NT2/D1 (cell line): Measurements from ENCODE around the gene HOXA6.

Source experiments
- DNase-seq: peaks from one replicate; pipeline ENCODE4 v3.0.0-alpha.2; 2011; ENCODE audit warnings: low read depth, low spot score
- H3K27me3 ChIP-seq: 2 replicates; pipeline ENCODE4 v1.6.0; 2011; ENCODE audit warnings: mild to moderate bottlenecking; ENCODE audit not compliant: insufficient read length, insufficient read depth
- H3K36me3 ChIP-seq: 2 replicates; pipeline ENCODE4 v1.6.1; 2011; ENCODE audit warnings: mild to moderate bottlenecking, low read length, mixed read lengths; ENCODE audit not compliant: insufficient read depth, insufficient read length
- H3K4me1 ChIP-seq: 2 replicates; pipeline ENCODE4 v1.5.1; 2011; ENCODE audit not compliant: insufficient read depth, insufficient read length
- H3K4me3 ChIP-seq: 2 replicates; pipeline ENCODE4 v1.5.1; 2011; ENCODE audit warnings: low read depth; ENCODE audit not compliant: insufficient read length
- H3K9ac ChIP-seq: 2 replicates; pipeline ENCODE4 v1.6.0; 2011; ENCODE audit warnings: low read depth; ENCODE audit not compliant: insufficient read length
- H3K9me3 ChIP-seq: 2 replicates; pipeline ENCODE4 v1.5.1; 2011; ENCODE audit warnings: mild to moderate bottlenecking, low read length; ENCODE audit not compliant: insufficient read depth
- SUZ12 ChIP-seq: IDR thresholded peaks from 2 replicates; pipeline ENCODE4 v1.6.1; 2011; ENCODE audit not compliant: insufficient read length, insufficient read depth; ENCODE audit errors: extremely low read depth
- YY1 ChIP-seq: IDR thresholded peaks from 2 replicates; pipeline ENCODE4 v1.6.1; 2011; ENCODE audit not compliant: insufficient read length, insufficient read depth
- ZNF274 ChIP-seq: IDR thresholded peaks from 2 replicates; pipeline ENCODE4 v1.6.1; 2011; ENCODE audit warnings: mild to moderate bottlenecking, low read depth, low read length

Gene HOXA6

GRCh38 chr7:27156916-27157701, 9.5 kb upstream of the HOXA6 start:
- H3K27me3 ChIP-seq: peaks cover 100% of the 10 kb centered on the region
- no peak for DNase-seq
- H3K36me3 ChIP-seq: no peaks in the 10 kb centered on the region
- H3K4me3 ChIP-seq: no peak overlapping the region
- peaks cover 3% of the 10 kb centered on the region for H3K4me1 ChIP-seq
- H3K9ac ChIP-seq: no peak overlapping the region
- H3K9me3 ChIP-seq: peaks cover 10% of the 10 kb centered on the region
- TF ChIP-seq YY1 (no peak), SUZ12 (no peak), ZNF274 (no peak)

DNA sequence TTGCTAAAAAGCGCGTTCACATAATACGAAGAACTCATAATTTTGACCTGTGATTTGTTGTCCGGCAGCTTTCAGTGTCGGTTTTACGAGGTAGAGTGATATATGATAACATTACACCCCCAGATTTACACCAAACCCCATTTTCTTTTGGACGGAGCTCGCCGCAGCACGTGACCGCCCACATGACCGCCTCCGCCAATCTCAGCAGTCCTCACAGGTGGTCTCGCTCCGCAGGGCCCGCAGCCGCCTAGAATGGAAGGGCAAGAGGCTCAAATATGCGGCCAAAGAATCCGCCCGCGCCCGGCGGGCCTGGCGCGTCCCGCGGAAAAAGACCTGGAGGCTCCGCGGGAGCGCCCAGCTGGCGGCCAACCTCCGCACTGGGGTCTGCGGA, 8.9 kb upstream of the HOXA6 start, which contains the start of gene HOXA7:
Gene HOXA7 (minus strand): TSS at position 168 of the 391 bp plus-strand sequence. CDS start 130 bp downstream, at position 38.
- no peaks in the 10 kb centered on the region for H3K36me3 ChIP-seq
- peaks cover 10% of the 10 kb centered on the region for H3K9me3 ChIP-seq
- peaks cover 100% of the 10 kb centered on the region for H3K27me3 ChIP-seq
- H3K9ac ChIP-seq: peak within 1 kb of the TSS; percentile 47
- TF ChIP-seq SUZ12: no peak
- TF ChIP-seq ZNF274: no peak
- peak; percentile 56 for DNase-seq
- peak within 1 kb of the TSS; percentile 47 for H3K4me3 ChIP-seq
- H3K4me1 ChIP-seq: peaks cover 3% of the 10 kb centered on the region

- DNase-seq: no peak
- Histone ChIP-seq H3K4me1 (peaks cover 6% of the 10 kb centered on the region), H3K4me3 (peak overlapping the region; percentile 47), H3K27me3 (peaks cover 100% of the 10 kb centered on the region), H3K9me3 (peaks cover 10% of the 10 kb centered on the region), H3K36me3 (no peaks in the 10 kb centered on the region), H3K9ac (peak overlapping the region; percentile 47)
- no peak for TF ChIP-seq YY1
- TF ChIP-seq ZNF274: no peak
- no peak for TF ChIP-seq SUZ12
These were observed 8.4 kb upstream of the HOXA6 start for GRCh38 chr7:27155816-27156507.

DNA sequence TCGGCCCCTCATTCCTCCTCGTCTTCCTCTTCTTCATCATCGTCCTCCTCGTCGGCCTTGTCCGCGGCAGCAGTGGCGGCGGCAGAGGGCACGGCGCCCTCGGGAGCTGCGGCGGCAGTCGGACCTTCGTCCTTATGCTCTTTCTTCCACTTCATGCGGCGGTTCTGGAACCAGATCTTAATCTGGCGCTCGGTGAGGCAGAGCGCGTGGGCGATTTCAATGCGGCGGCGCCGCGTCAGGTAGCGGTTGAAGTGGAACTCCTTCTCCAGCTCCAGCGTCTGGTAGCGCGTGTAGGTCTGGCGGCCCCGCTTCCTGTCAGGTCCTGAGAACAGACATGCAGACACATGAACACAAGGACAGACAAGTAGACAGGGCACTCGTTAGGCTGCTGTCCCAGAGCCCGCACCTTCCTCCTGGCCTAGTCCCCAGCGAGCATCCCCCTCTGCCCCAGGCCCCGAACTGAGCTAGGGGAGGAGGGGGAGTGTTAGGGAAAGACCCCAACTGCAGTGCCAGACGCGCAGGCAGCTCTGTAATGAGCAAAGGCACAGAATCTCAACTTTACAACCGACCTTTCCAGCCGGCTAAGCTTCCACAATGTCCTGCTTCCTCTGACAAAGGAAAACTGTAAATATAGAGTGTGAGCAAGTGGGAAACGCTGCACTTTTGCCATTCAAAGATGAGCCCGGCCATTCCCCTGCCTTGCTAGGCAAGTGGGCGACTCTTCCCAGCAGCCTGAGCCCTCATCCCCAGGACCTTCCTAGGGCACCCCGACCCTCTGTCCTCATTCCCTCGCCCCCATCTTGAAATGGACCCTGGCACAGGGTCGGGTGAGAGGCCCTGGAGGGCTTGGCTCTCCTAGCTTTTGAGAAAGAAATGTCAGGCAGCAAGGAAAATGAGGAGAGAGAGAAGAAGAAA, 7.6 kb upstream of the HOXA6 start:
- DNase-seq: no peak
- Histone ChIP-seq H3K27me3 (peaks cover 100% of the 10 kb centered on the region), H3K4me3 (no peak overlapping the region), H3K4me1 (peaks cover 3% of the 10 kb centered on the region), H3K9ac (no peak overlapping the region), H3K36me3 (no peaks in the 10 kb centered on the region), H3K9me3 (peaks cover 10% of the 10 kb centered on the region)
- no peak for TF ChIP-seq YY1
- no peak for TF ChIP-seq ZNF274
- TF ChIP-seq SUZ12: no peak

GRCh38 chr7:27154369-27154768, 6.8 kb upstream of the HOXA6 start:
- DNase-seq: no peak
- no peak for TF ChIP-seq ZNF274
- no peak for TF ChIP-seq YY1
- TF ChIP-seq SUZ12: no peak
- H3K4me1 ChIP-seq: peaks cover 3% of the 10 kb centered on the region
- H3K9me3 ChIP-seq: peaks cover 10% of the 10 kb centered on the region
- no peak overlapping the region for H3K4me3 ChIP-seq
- H3K27me3 ChIP-seq: peaks cover 100% of the 10 kb centered on the region
- H3K36me3 ChIP-seq: no peaks in the 10 kb centered on the region
- no peak overlapping the region for H3K9ac ChIP-seq

DNA sequence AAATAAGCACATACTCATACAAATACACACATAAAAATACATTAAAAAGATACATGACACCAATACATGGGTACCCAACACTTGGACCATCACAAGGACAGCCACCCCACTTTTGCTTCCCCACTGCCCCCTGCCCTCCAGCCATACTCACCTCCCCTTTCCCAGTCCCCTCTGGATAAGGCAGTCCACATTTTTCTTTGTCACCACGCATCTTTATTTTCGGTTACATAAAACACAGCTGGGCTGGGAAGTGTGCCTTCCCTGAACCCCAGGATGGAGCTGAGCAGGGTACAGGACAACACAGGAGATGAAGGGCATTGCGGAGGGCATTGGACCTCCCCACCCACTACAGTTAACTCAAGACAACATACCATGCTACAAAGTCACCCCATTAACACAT, 6.0 kb upstream of the HOXA6 start:
- no peak for TF ChIP-seq SUZ12
- no peak for TF ChIP-seq ZNF274
- Histone ChIP-seq H3K9me3 (peaks cover 10% of the 10 kb centered on the region), H3K9ac (no peak overlapping the region), H3K4me1 (peaks cover 3% of the 10 kb centered on the region), H3K27me3 (peaks cover 100% of the 10 kb centered on the region), H3K36me3 (no peaks in the 10 kb centered on the region), H3K4me3 (no peak overlapping the region)
- DNase-seq: no peak

- DNase-seq: no peak
- peaks cover 3% of the 10 kb centered on the region for H3K4me1 ChIP-seq
- TF ChIP-seq YY1 (no peak), ZNF274 (no peak), SUZ12 (no peak)
- H3K36me3 ChIP-seq: no peaks in the 10 kb centered on the region
- no peak overlapping the region for H3K4me3 ChIP-seq
- H3K9me3 ChIP-seq: peaks cover 10% of the 10 kb centered on the region
- H3K27me3 ChIP-seq: peaks cover 100% of the 10 kb centered on the region
- H3K9ac ChIP-seq: no peak overlapping the region
These were observed 5.4 kb upstream of the HOXA6 start for GRCh38 chr7:27152816-27153442.
